ENCODE data around the gene ARL15.
A peak's percentile ranks its signal among the peaks of the same experiment; 100 is the strongest.
"Not testable (repeated sequence)": the region's sequence is repeated elsewhere in the genome, so short reads cannot be mapped to it uniquely, and the experiment has no call there.

The ARL15 gene

DNA sequence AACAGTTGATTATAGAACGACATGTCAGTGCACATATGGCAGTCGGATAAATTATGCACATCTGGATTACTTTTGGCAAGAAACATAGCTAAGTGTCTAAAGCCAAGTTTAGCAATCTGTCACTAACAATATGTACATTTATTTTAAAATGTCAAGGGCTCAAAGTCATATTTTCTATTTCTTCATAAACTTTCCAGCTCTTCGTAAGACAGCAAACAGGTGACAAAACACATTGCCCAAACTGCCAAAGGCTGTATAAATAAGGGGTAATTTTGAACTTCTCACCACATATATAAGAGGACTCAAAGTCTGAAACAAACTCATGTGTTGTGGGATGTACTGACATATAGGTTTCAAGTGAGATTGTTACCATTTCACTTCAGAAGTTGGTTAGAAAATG is 237.2 kb downstream of the ARL15 start:
- no peak for DNase-seq (ENCODE audit: low read depth)
- H3K4me3 ChIP-seq (ENCODE audit: low read length), result no peak overlapping the region
- TF ChIP-seq, protein P1, sequence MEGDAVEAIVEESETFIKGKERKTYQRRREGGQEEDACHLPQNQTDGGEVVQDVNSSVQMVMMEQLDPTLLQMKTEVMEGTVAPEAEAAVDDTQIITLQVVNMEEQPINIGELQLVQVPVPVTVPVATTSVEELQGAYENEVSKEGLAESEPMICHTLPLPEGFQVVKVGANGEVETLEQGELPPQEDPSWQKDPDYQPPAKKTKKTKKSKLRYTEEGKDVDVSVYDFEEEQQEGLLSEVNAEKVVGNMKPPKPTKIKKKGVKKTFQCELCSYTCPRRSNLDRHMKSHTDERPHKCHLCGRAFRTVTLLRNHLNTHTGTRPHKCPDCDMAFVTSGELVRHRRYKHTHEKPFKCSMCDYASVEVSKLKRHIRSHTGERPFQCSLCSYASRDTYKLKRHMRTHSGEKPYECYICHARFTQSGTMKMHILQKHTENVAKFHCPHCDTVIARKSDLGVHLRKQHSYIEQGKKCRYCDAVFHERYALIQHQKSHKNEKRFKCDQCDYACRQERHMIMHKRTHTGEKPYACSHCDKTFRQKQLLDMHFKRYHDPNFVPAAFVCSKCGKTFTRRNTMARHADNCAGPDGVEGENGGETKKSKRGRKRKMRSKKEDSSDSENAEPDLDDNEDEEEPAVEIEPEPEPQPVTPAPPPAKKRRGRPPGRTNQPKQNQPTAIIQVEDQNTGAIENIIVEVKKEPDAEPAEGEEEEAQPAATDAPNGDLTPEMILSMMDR (IDR thresholded peaks at IDR 0.05; ENCODE audit: insufficient read depth, low read depth, low read length, missing control alignments), result no peak

DNA sequence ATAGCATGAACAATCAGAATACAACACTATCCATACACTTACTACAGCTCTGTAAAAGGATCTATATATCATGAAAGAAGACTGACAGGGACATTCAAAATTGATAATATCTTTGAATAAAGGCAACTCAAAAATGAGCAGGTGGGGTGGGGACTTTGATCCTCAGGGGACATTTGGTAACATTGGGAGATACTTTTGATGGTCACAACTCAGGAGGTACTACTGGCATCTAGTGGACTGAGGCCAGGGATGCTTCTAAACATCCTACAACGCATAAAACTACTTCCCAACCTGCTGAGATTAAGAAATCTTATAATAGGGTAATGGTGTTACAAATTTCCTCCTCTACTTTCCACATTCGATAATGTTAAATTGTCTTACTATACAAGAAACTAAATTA is 243.9 kb downstream of the ARL15 start:
- TF ChIP-seq, protein P1 (IDR thresholded peaks at IDR 0.05; ENCODE audit: insufficient read depth, low read depth, low read length, missing control alignments), result no peak
- H3K4me3 ChIP-seq (ENCODE audit: low read length), result no peak overlapping the region
- DNase-seq (ENCODE audit: low read depth), result no peak

DNA sequence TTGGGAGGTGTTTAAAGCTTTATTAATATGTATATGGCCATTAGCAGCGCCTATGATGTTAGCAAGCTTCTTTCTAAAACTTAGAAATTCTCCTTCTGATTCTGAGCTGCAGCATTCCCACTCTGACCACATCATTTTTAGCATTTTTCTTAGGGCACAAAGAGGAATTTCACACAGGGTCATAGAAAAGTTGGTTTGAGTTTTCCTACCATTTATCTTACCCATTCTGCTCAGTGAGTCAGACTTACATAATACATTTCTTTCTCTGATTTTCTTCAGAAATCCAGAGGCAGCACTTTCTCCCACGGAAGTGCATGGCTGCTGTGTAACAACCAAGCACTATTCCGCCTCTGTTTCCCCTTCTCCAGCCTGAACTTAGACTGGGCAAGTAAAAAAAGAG is 246.6 kb downstream of the ARL15 start:
- TF ChIP-seq, protein P1 (IDR thresholded peaks at IDR 0.05; ENCODE audit: insufficient read depth, low read depth, low read length, missing control alignments), result no peak
- DNase-seq (ENCODE audit: low read depth), result peak; percentile 28
- no peak overlapping the region for H3K4me3 ChIP-seq (ENCODE audit: low read length)

DNA sequence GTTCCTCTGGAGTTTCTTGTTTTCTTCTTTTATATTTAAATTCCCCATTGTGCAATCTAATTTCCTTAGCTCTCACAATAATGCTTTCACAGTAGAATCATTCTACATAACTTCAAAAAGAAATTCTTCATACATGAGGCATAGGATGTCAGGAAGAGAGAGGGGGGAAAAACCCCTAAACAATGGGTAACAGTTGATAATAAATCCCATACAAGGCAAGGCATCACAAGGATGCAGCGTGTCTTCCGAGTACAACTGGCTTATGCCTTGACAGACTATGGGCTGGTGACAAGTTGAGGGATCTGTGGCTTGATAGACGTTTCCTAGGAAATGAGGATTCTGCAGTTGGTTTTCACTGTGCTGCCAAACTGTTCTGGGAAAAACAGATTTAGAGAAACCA is 247.4 kb downstream of the ARL15 start:
- no peak overlapping the region for H3K4me3 ChIP-seq (ENCODE audit: low read length)

DNA sequence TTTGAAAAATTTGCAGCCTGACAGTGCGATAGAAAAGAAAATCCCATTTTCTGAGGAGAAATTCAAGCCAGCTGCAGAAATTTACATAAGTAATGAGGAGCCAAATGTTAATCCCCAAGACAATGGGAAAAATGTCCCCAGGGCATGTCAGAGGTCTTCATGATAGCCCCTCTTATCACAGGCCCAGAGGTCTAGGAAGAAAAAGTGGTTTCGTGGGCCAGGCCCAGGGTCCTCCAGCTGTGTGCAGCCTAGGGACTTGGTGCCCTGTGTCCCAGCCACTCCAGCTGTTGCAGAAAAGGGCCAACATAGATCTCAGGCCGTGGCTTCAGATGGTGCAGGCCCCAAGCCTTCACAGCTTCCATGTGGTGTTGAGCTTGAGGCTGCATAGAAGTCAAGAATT is 249.5 kb downstream of the ARL15 start:
- not testable (repeated sequence) for DNase-seq (ENCODE audit: low read depth)

More for the DNA sequence above, 247.4 kb downstream of the ARL15 start:
- TF ChIP-seq, protein P1 (IDR thresholded peaks at IDR 0.05; ENCODE audit: insufficient read depth, low read depth, low read length, missing control alignments), result no peak
- DNase-seq (ENCODE audit: low read depth), result peak; percentile 64

DNA sequence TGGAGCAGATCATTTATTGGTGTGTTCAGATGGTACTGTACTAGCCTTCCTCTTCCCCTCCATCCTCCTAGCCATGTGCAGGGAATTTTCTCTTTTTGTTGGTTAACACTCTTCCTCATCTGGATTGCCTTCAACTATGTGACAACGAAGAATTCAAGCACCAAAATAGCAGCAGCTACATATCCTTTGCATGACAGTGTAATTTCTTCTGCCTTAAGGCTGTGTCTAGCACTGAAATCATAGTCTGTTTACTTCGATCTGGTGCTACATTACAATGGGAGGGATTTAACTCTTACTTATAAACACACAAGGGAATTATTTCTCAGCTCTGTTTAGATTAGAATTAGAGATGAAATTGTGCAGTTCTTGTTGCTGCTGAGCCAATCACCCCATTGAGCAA is 260.4 kb downstream of the ARL15 start:
- H3K4me3 ChIP-seq (ENCODE audit: low read length), result no peak overlapping the region
- TF ChIP-seq, protein P1 (IDR thresholded peaks at IDR 0.05; ENCODE audit: insufficient read depth, low read depth, low read length, missing control alignments), result no peak
- no peak for DNase-seq (ENCODE audit: low read depth)

More for the DNA sequence above, 249.5 kb downstream of the ARL15 start:
- H3K4me3 ChIP-seq (ENCODE audit: low read length), result not testable (repeated sequence)

DNA sequence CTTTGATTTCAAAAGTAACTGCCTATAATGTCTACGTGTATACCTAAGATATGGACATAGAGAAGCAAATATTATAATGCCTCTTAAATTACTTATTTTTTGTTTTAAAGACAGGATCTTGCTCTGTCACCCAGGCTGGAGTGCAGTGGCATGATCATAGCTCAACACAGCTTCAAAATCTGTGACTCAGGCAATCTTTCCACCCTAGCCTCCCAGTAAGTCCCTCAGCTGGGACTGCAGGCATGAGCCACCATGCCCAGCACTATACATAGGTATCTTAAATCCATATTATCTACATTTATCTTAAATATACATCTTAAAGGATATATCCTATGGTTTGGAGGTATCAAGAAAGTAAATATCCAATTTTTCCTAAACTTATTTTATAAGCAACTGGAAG is 261.2 kb downstream of the ARL15 start:
- DNase-seq (ENCODE audit: low read depth), result no peak
- TF ChIP-seq, protein P1 (IDR thresholded peaks at IDR 0.05; ENCODE audit: insufficient read depth, low read depth, low read length, missing control alignments), result no peak
- H3K4me3 ChIP-seq (ENCODE audit: low read length), result no peak overlapping the region
